Neural cell (in vitro differentiated cells): ENCODE results near the gene WNK2. TPM values are rescaled to one million over a fixed set of nuclear protein-coding genes. Genes with fewer than 3 reads are reported as not detected.

Source experiments
- H2AFZ ChIP-seq: fragments of 200-600, 300-800 bp; sonication (generic), shearing (Covaris generic); 2 replicates; pipeline ENCODE4 v1.6.0; 2014; ENCODE audit warnings: low read depth, mild to moderate bottlenecking, antibody characterized with exemption, low read length, moderate library complexity
- H3F3A ChIP-seq: fragments of 200-600 bp; shearing (Covaris generic); 2 replicates; pipeline ENCODE4 v1.6.1; 2016; ENCODE audit warnings: mild to moderate bottlenecking, moderate library complexity, mixed read lengths, antibody characterized with exemption, low read length; ENCODE audit not compliant: insufficient read depth, poor library complexity, severe bottlenecking
- H3K27ac ChIP-seq: fragments of 200-600, 300-800 bp; sonication (generic), shearing (Covaris generic); 2 replicates; pipeline ENCODE4 v1.5.1; 2014; ENCODE audit warnings: mild to moderate bottlenecking, low read length, moderate library complexity
- H3K27me3 ChIP-seq: fragments of 300-800, 200-600 bp; sonication (generic), shearing (Covaris generic); 2 replicates; pipeline ENCODE4 v1.6.0; 2014; ENCODE audit warnings: mild to moderate bottlenecking, low read depth, low read length, moderate library complexity; ENCODE audit not compliant: insufficient read depth
- H3K36me3 ChIP-seq: fragments of 300-800, 200-600 bp; sonication (generic), shearing (Covaris generic); 2 replicates; pipeline ENCODE4 v1.5.1; 2014; ENCODE audit warnings: mild to moderate bottlenecking, antibody characterized with exemption, low read length, moderate library complexity; ENCODE audit not compliant: insufficient read depth
- H3K4me2 ChIP-seq: fragments of 300-800, 200-600 bp; sonication (generic), shearing (Covaris generic); 2 replicates; pipeline ENCODE4 v1.6.0; 2014; ENCODE audit warnings: mild to moderate bottlenecking, low read length
- H3K4me3 ChIP-seq: fragments of 300-800, 200-600 bp; sonication (generic), shearing (Covaris generic); 2 replicates; pipeline ENCODE4 v1.5.1; 2014; ENCODE audit warnings: mild to moderate bottlenecking, low read length, moderate library complexity
- H3K79me2 ChIP-seq: fragments of 200-600 bp; shearing (Covaris generic); replicated peaks from 2 replicates; pipeline ENCODE4 v1.6.0; 2014; ENCODE audit warnings: mild to moderate bottlenecking, low read length, moderate library complexity; ENCODE audit not compliant: insufficient read depth
- H3K9ac ChIP-seq: fragments of 300-800, 200-600 bp; sonication (generic), shearing (Covaris generic); 2 replicates; pipeline ENCODE4 v1.6.1; 2016; ENCODE audit warnings: mild to moderate bottlenecking, low read length, mixed read lengths
- H3K9me2 ChIP-seq: fragments of 200-600 bp; shearing (Covaris generic); 2 replicates; pipeline ENCODE4 v1.6.1; 2016; ENCODE audit warnings: mild to moderate bottlenecking, low read length, mixed read lengths; ENCODE audit not compliant: insufficient read depth
- H3K9me3 ChIP-seq: fragments of 200-600, 300-800 bp; sonication (generic), shearing (Covaris generic); 2 replicates; pipeline ENCODE4 v1.6.1; 2016; ENCODE audit warnings: mild to moderate bottlenecking, mixed run types, low read length, moderate library complexity, mixed read lengths
- H4K20me1 ChIP-seq: fragments of 200-600 bp; shearing (Covaris generic); 2 replicates; pipeline ENCODE4 v1.6.1; 2016; ENCODE audit warnings: mild to moderate bottlenecking, mixed run types; ENCODE audit not compliant: insufficient read depth
- EP300 ChIP-seq: fragments of 450-650 bp; conservative IDR thresholded peaks from 2 replicates; pipeline ENCODE4 v1.6.1; 2014; ENCODE audit warnings: antibody characterized with exemption, mild to moderate bottlenecking, moderate library complexity; ENCODE audit not compliant: poor library complexity, severe bottlenecking
- EZH2 ChIP-seq: fragments of 200-600, 300-800 bp; shearing (Covaris generic), sonication (generic); IDR thresholded peaks from 2 replicates; pipeline ENCODE4 v1.6.1; 2014; ENCODE audit warnings: antibody characterized with exemption, low read length, borderline replicate concordance, mild to moderate bottlenecking; ENCODE audit not compliant: insufficient read depth, poor library complexity, severe bottlenecking
- MXI1 ChIP-seq: fragments of 450-650 bp; conservative IDR thresholded peaks from 2 replicates; pipeline ENCODE4 v1.6.1; 2014; ENCODE audit warnings: antibody characterized with exemption, mild to moderate bottlenecking; ENCODE audit not compliant: poor library complexity, severe bottlenecking
- POLR2AphosphoS5 ChIP-seq: IDR thresholded peaks from 2 replicates; pipeline ENCODE4 v1.6.1; 2012
- RAD21 ChIP-seq: fragments of 450-650 bp; conservative IDR thresholded peaks from 2 replicates; pipeline ENCODE4 v1.6.1; 2014; ENCODE audit warnings: antibody characterized with exemption, mild to moderate bottlenecking, moderate library complexity
- REST ChIP-seq: IDR thresholded peaks from 2 replicates; pipeline ENCODE4 v1.6.1; 2012; ENCODE audit warnings: borderline replicate concordance
- SMC3 ChIP-seq: fragments of 450-650 bp; conservative IDR thresholded peaks from 2 replicates; pipeline ENCODE4 v1.6.1; 2014; ENCODE audit warnings: antibody characterized with exemption, mild to moderate bottlenecking, moderate library complexity; ENCODE audit not compliant: poor library complexity
- TAF1 ChIP-seq: IDR thresholded peaks from 2 replicates; pipeline ENCODE4 v1.6.1; 2012; ENCODE audit warnings: low read depth
- polyA plus RNA-seq: library from polyadenylated mRNA; depleted of rRNA; stranded (reverse); fragments of >200 nt; gene quantifications from 2 replicates; pipeline ENCODE4 v1.2.3, GENCODE V29; 2014
- TF ChIP-seq, protein P1 (sequence below): fragments of 450-650 bp; IDR thresholded peaks from 2 replicates; pipeline ENCODE4 v1.5.1; 2014; ENCODE audit warnings: antibody characterized with exemption, mild to moderate bottlenecking, moderate library complexity; ENCODE audit not compliant: poor library complexity, severe bottlenecking

The WNK2 gene
- polyA plus RNA-seq, 1 donor from 2014 or later = 37.1 TPM

DNA sequence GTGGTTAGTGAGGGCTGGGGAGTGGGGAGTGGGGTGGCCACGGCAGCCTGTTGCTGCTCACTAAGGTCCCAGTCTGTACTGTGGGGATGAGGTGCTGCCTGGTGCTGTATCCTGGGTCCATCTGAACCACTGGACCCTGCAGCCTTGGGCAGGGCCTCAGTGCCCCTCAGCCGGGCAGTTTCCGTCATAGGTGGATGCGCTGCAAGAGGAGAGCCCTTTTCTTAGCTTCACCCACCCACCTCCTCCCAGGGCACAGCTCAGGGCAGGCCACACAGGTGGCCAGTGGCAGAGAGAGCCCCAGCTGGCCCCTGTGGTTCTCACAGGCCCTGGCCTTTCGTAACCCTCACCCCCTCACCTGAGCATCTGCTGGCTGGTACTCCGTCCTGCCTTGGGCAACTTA, 46.2 kb downstream of the WNK2 start:
- H3K9me3 ChIP-seq = no peaks in the 10 kb centered on the region
- no peak overlapping the region for H3K9ac ChIP-seq
- H3K9me2 ChIP-seq = no peaks in the 10 kb centered on the region
- no peaks in the 10 kb centered on the region for H3K27me3 ChIP-seq
- peaks cover 4% of the 10 kb centered on the region for H3K79me2 ChIP-seq
- H3K4me2 ChIP-seq = no peak overlapping the region
- H3K36me3 ChIP-seq = no peaks in the 10 kb centered on the region
- no peak overlapping the region for H2AFZ ChIP-seq
- no peaks in the 10 kb centered on the region for H3F3A ChIP-seq
- TF ChIP-seq, protein P1, sequence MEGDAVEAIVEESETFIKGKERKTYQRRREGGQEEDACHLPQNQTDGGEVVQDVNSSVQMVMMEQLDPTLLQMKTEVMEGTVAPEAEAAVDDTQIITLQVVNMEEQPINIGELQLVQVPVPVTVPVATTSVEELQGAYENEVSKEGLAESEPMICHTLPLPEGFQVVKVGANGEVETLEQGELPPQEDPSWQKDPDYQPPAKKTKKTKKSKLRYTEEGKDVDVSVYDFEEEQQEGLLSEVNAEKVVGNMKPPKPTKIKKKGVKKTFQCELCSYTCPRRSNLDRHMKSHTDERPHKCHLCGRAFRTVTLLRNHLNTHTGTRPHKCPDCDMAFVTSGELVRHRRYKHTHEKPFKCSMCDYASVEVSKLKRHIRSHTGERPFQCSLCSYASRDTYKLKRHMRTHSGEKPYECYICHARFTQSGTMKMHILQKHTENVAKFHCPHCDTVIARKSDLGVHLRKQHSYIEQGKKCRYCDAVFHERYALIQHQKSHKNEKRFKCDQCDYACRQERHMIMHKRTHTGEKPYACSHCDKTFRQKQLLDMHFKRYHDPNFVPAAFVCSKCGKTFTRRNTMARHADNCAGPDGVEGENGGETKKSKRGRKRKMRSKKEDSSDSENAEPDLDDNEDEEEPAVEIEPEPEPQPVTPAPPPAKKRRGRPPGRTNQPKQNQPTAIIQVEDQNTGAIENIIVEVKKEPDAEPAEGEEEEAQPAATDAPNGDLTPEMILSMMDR = no peak
- TF ChIP-seq MXI1 (no peak), TAF1 (no peak), RAD21 (no peak), SMC3 (no peak), EZH2 (no peak), POLR2AphosphoS5 (no peak), REST (no peak), EP300 (no peak)
- H3K4me3 ChIP-seq = no peak overlapping the region
- H4K20me1 ChIP-seq = no peaks in the 10 kb centered on the region
- H3K27ac ChIP-seq = no peak overlapping the region

DNA sequence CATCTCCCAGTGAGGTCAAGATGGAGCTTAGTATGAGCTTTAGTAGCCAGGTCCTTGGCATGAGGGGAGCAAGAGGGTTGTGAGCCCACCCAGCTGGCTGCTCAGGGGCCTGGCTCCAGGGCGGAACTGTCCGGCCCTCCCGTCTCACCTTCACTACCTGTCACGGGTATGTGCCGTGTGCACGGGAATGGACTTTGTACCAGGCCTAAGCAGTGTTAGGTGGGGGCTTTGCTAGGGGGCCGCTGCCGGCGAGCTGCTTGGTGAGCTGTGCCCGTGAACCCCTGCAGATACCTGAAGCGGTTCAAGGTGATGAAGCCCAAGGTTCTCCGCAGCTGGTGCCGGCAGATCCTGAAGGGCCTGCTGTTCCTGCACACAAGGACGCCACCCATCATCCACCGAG, 46.7 kb downstream of the WNK2 start:
- Histone ChIP-seq H3K9ac (no peak overlapping the region), H3K36me3 (no peaks in the 10 kb centered on the region), H3K4me3 (no peak overlapping the region), H3F3A (no peaks in the 10 kb centered on the region), H3K9me2 (no peaks in the 10 kb centered on the region), H3K9me3 (no peaks in the 10 kb centered on the region), H3K79me2 (peaks cover 4% of the 10 kb centered on the region), H2AFZ (no peak overlapping the region), H3K27me3 (no peaks in the 10 kb centered on the region), H3K4me2 (no peak overlapping the region), H4K20me1 (no peaks in the 10 kb centered on the region), H3K27ac (no peak overlapping the region)
- TF ChIP-seq, protein P1 = no peak
- TF ChIP-seq MXI1 (no peak), EZH2 (no peak), RAD21 (no peak), EP300 (no peak), TAF1 (no peak), SMC3 (no peak), REST (no peak), POLR2AphosphoS5 (no peak)
